ENCODE results near the gene KIAA1217. TPM values are rescaled to one million over a fixed set of nuclear protein-coding genes. Genes with fewer than 3 reads are reported as not detected.

KIAA1217 gene
- total and polyA plus RNA-seq, 2 experiments from 2014 or later: 5.4 to 8.1 TPM

- Histone ChIP-seq H3K36me3 (ENCODE audit: low read depth) (no peaks in the 10 kb centered on the region), H3K27me3 (replicated peaks; ENCODE audit: insufficient read depth) (0 out of 2 replicates have a peak, but pooled peaks cover 8% of the 10 kb centered on the region), H3K9ac (no peak overlapping the region), H3K4me3 (no peak overlapping the region), H3K4me2 (ENCODE audit: unreplicated experiment) (no peak overlapping the region), H3K27ac (no peak overlapping the region), H4K20me1 (ENCODE audit: insufficient read depth) (no peaks in the 10 kb centered on the region), H3K9me2 (ENCODE audit: insufficient read depth) (peaks cover 8% of the 10 kb centered on the region; the same call in 1 of the 2 replicates), H3K9me3 (ENCODE audit: low read depth) (no peaks in the 10 kb centered on the region), H3K4me1 (ENCODE audit: insufficient read depth) (no peaks in the 10 kb centered on the region), H3F3A (ENCODE audit: insufficient read depth) (no peaks in the 10 kb centered on the region), H2AFZ (no peak overlapping the region), H3K79me2 (ENCODE audit: insufficient read depth) (no peaks in the 10 kb centered on the region)
- no peak for TF ChIP-seq EZH2phosphoT487 (IDR thresholded peaks at IDR 0.05; ENCODE audit: insufficient read depth, low read depth)
- no peak for TF ChIP-seq EZH2 (IDR thresholded peaks at IDR 0.05; ENCODE audit: insufficient read depth, poor library complexity, severe bottlenecking)
- DNase-seq: peak; percentile 23
- WGBS, 2 experiments (ENCODE audit: low coverage in 1 of 2, low lambda C conversion rate in 2 of 2, missing lambda C conversion rate in 2 of 2): 73 to 74% methylated on average over 8 of the region's 8 CpGs
- in situ Hi-C loops (cut with MboI): no loop called here
These were observed 94.8 kb downstream of the KIAA1217 start for GRCh38 chr10:24303522-24304310.

- Histone ChIP-seq H3K4me3 (no peak overlapping the region), H2AFZ (no peak overlapping the region), H3K9me2 (ENCODE audit: insufficient read depth) (peaks cover 8% of the 10 kb centered on the region; the same call in 1 of the 2 replicates), H3K27ac (no peak overlapping the region), H3K4me2 (ENCODE audit: unreplicated experiment) (no peak overlapping the region), H3K27me3 (replicated peaks; ENCODE audit: insufficient read depth) (0 out of 2 replicates have a peak, but pooled peaks cover 8% of the 10 kb centered on the region), H3K79me2 (ENCODE audit: insufficient read depth) (no peaks in the 10 kb centered on the region), H3K9ac (no peak overlapping the region), H3F3A (ENCODE audit: insufficient read depth) (no peaks in the 10 kb centered on the region), H3K36me3 (ENCODE audit: low read depth) (no peaks in the 10 kb centered on the region), H3K4me1 (ENCODE audit: insufficient read depth) (no peaks in the 10 kb centered on the region), H3K9me3 (ENCODE audit: low read depth) (no peaks in the 10 kb centered on the region), H4K20me1 (ENCODE audit: insufficient read depth) (no peaks in the 10 kb centered on the region)
- no peak for TF ChIP-seq EZH2phosphoT487 (IDR thresholded peaks at IDR 0.05; ENCODE audit: insufficient read depth, low read depth)
- DNase-seq: no peak
- in situ Hi-C loops (cut with MboI): no loop called here
- 63 to 67% methylated on average over 8 of the region's 8 CpGs for WGBS, 2 experiments (ENCODE audit: low coverage in 1 of 2, low lambda C conversion rate in 2 of 2, missing lambda C conversion rate in 2 of 2)
These were observed 96.9 kb downstream of the KIAA1217 start for GRCh38 chr10:24305551-24306506.

GRCh38 chr10:24306507-24306875, 97.6 kb downstream of the KIAA1217 start:
- Histone ChIP-seq H3K9me2 (ENCODE audit: insufficient read depth) (peaks cover 8% of the 10 kb centered on the region; the same call in 1 of the 2 replicates), H3K9me3 (ENCODE audit: low read depth) (no peaks in the 10 kb centered on the region), H3K4me2 (ENCODE audit: unreplicated experiment) (peak overlapping the region; percentile 32), H3K9ac (no peak overlapping the region), H4K20me1 (ENCODE audit: insufficient read depth) (no peaks in the 10 kb centered on the region), H2AFZ (no peak overlapping the region), H3K4me3 (no peak overlapping the region), H3K36me3 (ENCODE audit: low read depth) (no peaks in the 10 kb centered on the region), H3K4me1 (ENCODE audit: insufficient read depth) (no peaks in the 10 kb centered on the region), H3K27ac (no peak overlapping the region), H3F3A (ENCODE audit: insufficient read depth) (no peaks in the 10 kb centered on the region), H3K27me3 (replicated peaks; ENCODE audit: insufficient read depth) (0 out of 2 replicates have a peak, but pooled peaks cover 8% of the 10 kb centered on the region), H3K79me2 (ENCODE audit: insufficient read depth) (no peaks in the 10 kb centered on the region)
- peak; percentile 13 for DNase-seq
- in situ Hi-C loops (cut with MboI): no loop called here
- 29 to 34% methylated on average over 4 of the region's 4 CpGs for WGBS, 2 experiments (ENCODE audit: low coverage in 1 of 2, low lambda C conversion rate in 2 of 2, missing lambda C conversion rate in 2 of 2)
- TF ChIP-seq EZH2phosphoT487 (IDR thresholded peaks at IDR 0.05; ENCODE audit: insufficient read depth, low read depth) (no peak), EZH2 (IDR thresholded peaks at IDR 0.05; ENCODE audit: insufficient read depth, poor library complexity, severe bottlenecking) (no peak)

- Histone ChIP-seq H3F3A (ENCODE audit: insufficient read depth) (no peaks in the 10 kb centered on the region), H3K4me3 (no peak overlapping the region), H4K20me1 (ENCODE audit: insufficient read depth) (no peaks in the 10 kb centered on the region), H2AFZ (no peak overlapping the region), H3K4me2 (ENCODE audit: unreplicated experiment) (peak overlapping the region; percentile 32), H3K9ac (no peak overlapping the region), H3K9me2 (ENCODE audit: insufficient read depth) (peaks cover 8% of the 10 kb centered on the region; the same call in 1 of the 2 replicates), H3K79me2 (ENCODE audit: insufficient read depth) (no peaks in the 10 kb centered on the region), H3K4me1 (ENCODE audit: insufficient read depth) (no peaks in the 10 kb centered on the region), H3K36me3 (ENCODE audit: low read depth) (no peaks in the 10 kb centered on the region), H3K27me3 (replicated peaks; ENCODE audit: insufficient read depth) (0 out of 2 replicates have a peak, but pooled peaks cover 8% of the 10 kb centered on the region), H3K27ac (no peak overlapping the region), H3K9me3 (ENCODE audit: low read depth) (no peaks in the 10 kb centered on the region)
- WGBS, 2 experiments (ENCODE audit: low coverage in 1 of 2, low lambda C conversion rate in 2 of 2, missing lambda C conversion rate in 2 of 2): 3 to 4% methylated on average over 4 of the region's 4 CpGs
- in situ Hi-C loops (cut with MboI): no loop called here
- TF ChIP-seq EZH2 (IDR thresholded peaks at IDR 0.05; ENCODE audit: insufficient read depth, poor library complexity, severe bottlenecking) (no peak), EZH2phosphoT487 (IDR thresholded peaks at IDR 0.05; ENCODE audit: insufficient read depth, low read depth) (no peak)
- DNase-seq: no peak
These were observed 98.2 kb downstream of the KIAA1217 start for GRCh38 chr10:24307116-24307515.

All from GM23248 (cell line).